ENCODE results near the gene TMED10.
"Not testable (repeated sequence)": the region's sequence is repeated elsewhere in the genome, so short reads cannot be mapped to it uniquely, and the experiment has no call there.

Gene TMED10

DNA sequence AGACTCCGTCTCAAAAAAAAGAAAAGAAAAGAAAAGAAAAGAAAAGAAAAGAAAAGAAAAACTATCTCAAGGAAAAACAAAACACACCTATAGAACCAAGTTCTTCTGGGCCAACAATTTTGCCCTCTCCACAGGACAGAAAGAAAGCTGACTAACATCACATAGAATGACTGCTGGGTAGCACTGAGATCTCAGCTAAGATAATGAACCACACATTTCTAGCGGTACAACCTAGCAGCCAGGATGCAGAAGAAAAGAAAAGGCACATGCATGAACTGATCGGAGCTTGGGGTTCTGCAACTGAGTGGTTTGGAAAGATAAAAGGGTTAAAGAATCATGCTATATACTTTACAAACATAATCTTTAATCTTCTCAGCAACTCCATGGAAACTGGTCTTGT lies 19.5 kb downstream of the TMED10 start:
- Histone ChIP-seq H3K27me3 (replicated peaks) (no peaks in the 10 kb centered on the region), H3K4me3 (ENCODE audit: low read depth, low read length) (no peak overlapping the region), H3K27ac (peak overlapping the region; percentile 18), H3K36me3 (replicated peaks) (no peaks in the 10 kb centered on the region)
- peak; percentile 9 for DNase-seq
- TF ChIP-seq, protein P1, sequence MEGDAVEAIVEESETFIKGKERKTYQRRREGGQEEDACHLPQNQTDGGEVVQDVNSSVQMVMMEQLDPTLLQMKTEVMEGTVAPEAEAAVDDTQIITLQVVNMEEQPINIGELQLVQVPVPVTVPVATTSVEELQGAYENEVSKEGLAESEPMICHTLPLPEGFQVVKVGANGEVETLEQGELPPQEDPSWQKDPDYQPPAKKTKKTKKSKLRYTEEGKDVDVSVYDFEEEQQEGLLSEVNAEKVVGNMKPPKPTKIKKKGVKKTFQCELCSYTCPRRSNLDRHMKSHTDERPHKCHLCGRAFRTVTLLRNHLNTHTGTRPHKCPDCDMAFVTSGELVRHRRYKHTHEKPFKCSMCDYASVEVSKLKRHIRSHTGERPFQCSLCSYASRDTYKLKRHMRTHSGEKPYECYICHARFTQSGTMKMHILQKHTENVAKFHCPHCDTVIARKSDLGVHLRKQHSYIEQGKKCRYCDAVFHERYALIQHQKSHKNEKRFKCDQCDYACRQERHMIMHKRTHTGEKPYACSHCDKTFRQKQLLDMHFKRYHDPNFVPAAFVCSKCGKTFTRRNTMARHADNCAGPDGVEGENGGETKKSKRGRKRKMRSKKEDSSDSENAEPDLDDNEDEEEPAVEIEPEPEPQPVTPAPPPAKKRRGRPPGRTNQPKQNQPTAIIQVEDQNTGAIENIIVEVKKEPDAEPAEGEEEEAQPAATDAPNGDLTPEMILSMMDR (IDR thresholded peaks at IDR 0.05; ENCODE audit: low read depth, low read length, missing control alignments): no peak
- in situ Hi-C loops (cut with HindIII; ENCODE audit: low pct_ligation_motif_present, low sequenced_read_pairs): no loop called here

DNA sequence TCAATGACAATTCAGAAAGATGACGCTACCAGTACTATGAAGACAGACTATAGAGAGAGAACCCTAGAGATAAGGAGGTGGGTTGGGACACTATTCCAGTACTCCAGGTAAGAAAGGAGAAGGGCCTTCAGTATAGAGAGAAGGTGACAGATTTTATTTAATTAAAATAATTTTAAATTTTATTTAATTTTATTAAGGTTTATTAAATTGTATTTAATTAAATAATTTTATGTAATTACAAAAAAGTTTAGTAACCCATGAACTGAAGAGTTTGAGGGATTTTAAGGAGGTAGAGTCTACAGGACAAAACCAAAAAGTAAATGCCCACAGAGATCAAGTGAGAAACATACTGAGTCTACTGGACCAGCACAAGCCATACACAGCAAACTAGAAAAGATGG lies 20.3 kb downstream of the TMED10 start:
- Histone ChIP-seq H3K36me3 (replicated peaks) (no peaks in the 10 kb centered on the region), H3K4me3 (ENCODE audit: low read depth, low read length) (no peak overlapping the region), H3K27me3 (replicated peaks) (no peaks in the 10 kb centered on the region), H3K27ac (peak overlapping the region; percentile 18)
- in situ Hi-C loops (cut with HindIII; ENCODE audit: low pct_ligation_motif_present, low sequenced_read_pairs): no loop called here
- TF ChIP-seq, protein P1 (IDR thresholded peaks at IDR 0.05; ENCODE audit: low read depth, low read length, missing control alignments): no peak
- no peak for DNase-seq

DNA sequence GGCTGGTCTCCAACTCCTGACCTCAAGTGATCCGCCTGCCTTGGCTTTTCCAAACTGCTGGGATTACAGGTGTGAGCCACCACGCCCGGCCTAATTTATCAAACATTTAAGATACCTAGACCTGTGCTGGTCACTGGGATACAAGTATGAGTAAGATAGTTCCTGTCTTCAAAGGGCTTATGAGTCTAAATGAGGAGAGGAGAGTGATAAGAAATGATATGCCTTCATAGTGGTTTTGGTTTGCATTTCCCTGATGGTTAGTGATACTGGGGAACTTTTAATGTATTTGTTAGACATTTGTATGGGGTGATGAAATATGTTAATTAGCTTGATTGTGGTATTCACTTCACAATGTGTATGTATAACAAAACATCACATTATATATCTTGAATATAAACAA lies 21.2 kb downstream of the TMED10 start:
- TF ChIP-seq, protein P1 (IDR thresholded peaks at IDR 0.05; ENCODE audit: low read depth, low read length, missing control alignments): no peak
- Histone ChIP-seq H3K4me3 (ENCODE audit: low read depth, low read length) (no peak overlapping the region), H3K36me3 (replicated peaks) (peaks cover under 1% of the 10 kb centered on the region), H3K27me3 (replicated peaks) (no peaks in the 10 kb centered on the region), H3K27ac (no peak overlapping the region)
- in situ Hi-C loops (cut with HindIII; ENCODE audit: low pct_ligation_motif_present, low sequenced_read_pairs): no loop called here
- DNase-seq: no peak

DNA sequence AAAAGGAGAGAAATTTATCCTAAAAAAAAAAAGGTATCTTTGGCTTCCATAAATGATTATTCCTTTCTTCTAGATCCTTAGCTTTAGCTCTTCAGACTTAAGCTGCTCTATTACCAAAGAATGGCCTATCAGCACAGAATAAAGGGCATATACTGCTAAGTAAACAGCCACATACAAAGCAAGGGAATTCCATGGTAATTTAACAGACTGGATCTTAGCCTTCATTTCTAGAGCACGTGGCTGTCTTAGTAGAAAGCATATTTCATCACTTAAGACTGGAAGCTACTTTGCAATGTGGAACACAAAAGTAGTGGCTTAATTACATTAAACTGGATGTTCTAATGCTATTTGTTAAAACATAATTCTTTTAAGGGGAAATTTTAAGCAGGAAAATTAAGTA lies 23.1 kb downstream of the TMED10 start:
- Histone ChIP-seq H3K27ac (no peak overlapping the region), H3K27me3 (replicated peaks) (no peaks in the 10 kb centered on the region)
- TF ChIP-seq, protein P1 (IDR thresholded peaks at IDR 0.05; ENCODE audit: low read depth, low read length, missing control alignments): no peak

DNA sequence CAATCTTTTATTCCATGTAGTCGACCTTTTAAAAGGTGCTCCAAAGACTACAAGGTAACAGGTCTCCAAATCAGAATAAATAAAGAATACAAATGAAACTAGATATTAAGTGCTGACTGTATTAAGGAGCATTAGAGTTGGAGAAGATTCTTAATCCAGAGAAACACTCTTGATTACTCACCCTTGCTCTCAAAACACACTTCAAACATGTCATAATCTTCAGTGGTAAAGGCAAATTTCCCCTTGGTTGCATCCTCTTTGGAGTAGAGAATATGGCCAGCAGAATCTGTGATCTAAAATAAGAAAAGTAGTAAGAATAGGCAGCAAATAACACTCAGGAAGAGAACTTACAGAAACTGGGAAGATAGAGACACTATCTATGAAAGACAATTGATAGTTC lies 24.6 kb downstream of the TMED10 start:
- no peaks in the 10 kb centered on the region for H3K27me3 ChIP-seq (replicated peaks)
- H3K27ac ChIP-seq: no peak overlapping the region
- TF ChIP-seq, protein P1 (IDR thresholded peaks at IDR 0.05; ENCODE audit: low read depth, low read length, missing control alignments): no peak
- no peak overlapping the region for H3K4me3 ChIP-seq (ENCODE audit: low read depth, low read length)
- DNase-seq: no peak
- peaks cover 6% of the 10 kb centered on the region for H3K36me3 ChIP-seq (replicated peaks)
- in situ Hi-C loops (cut with HindIII; ENCODE audit: low pct_ligation_motif_present, low sequenced_read_pairs): no loop called here

More for the DNA sequence above, 23.1 kb downstream of the TMED10 start:
- no peak for DNase-seq
- in situ Hi-C loops (cut with HindIII; ENCODE audit: low pct_ligation_motif_present, low sequenced_read_pairs): no loop called here
- no peak overlapping the region for H3K4me3 ChIP-seq (ENCODE audit: low read depth, low read length)
- peaks cover 6% of the 10 kb centered on the region for H3K36me3 ChIP-seq (replicated peaks)

DNA sequence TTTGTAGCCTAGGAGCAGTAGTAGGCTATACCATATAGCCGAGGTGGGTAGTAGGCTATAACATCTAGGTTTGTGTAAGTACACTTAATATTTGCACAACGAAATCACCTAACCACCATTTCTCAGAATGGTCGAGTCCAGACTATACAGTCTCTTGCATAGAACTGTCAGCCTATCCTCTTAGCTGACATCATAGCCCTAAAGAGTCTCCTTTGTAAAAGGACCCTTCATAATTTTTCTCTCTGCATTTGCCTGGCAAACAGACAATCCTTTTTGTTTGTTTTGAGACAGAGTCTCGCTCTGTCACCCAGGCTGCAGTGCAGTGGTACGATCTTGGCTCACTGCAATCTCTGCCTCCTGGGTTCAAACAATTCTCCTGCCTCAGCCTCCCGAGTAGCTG lies 25.8 kb downstream of the TMED10 start:
- in situ Hi-C loops (cut with HindIII; ENCODE audit: low pct_ligation_motif_present, low sequenced_read_pairs); DNase-seq; H3K4me3 ChIP-seq (ENCODE audit: low read depth, low read length); H3K27me3 ChIP-seq (replicated peaks); H3K36me3 ChIP-seq (replicated peaks); H3K27ac ChIP-seq: not testable (repeated sequence)
